IPS DF 6.9 (cell line): Measurements from ENCODE around the gene TMEM217.

ENCODE experiments used
- DNase-seq: peaks from one replicate; pipeline ENCODE4 v3.0.0-alpha.2; 2013; ENCODE audit warnings: low read depth, low spot score
- H3K27ac ChIP-seq: one replicate; pipeline ENCODE4 v1.5.1; 2013; ENCODE audit warnings: low read length, control low read depth
- H3K27me3 ChIP-seq: 2 replicates; pipeline ENCODE4 v1.6.1; 2013; ENCODE audit warnings: mild to moderate bottlenecking, low read length; ENCODE audit not compliant: control insufficient read depth, insufficient read depth
- H3K36me3 ChIP-seq: 2 replicates; pipeline ENCODE4 v1.6.1; 2013; ENCODE audit warnings: low read length; ENCODE audit not compliant: control insufficient read depth, insufficient read depth
- H3K4me1 ChIP-seq: 2 replicates; pipeline ENCODE4 v1.6.1; 2013; ENCODE audit warnings: low read length; ENCODE audit not compliant: control insufficient read depth, insufficient read depth
- H3K4me3 ChIP-seq: 2 replicates; pipeline ENCODE4 v1.5.1; 2013; ENCODE audit warnings: mild to moderate bottlenecking, low read length
- H3K9me3 ChIP-seq: 2 replicates; pipeline ENCODE4 v1.6.1; 2013; ENCODE audit warnings: low read length, inconsistent platforms; ENCODE audit not compliant: control insufficient read depth, insufficient read depth
- WGBS: extraction: QIAGEN DNeasy Blood & Tissue Kit; methylation state at CpG from one replicate; pipeline ENCODE4 v1.1.7; 2013; ENCODE audit warnings: mixed read lengths, missing lambda C conversion rate; ENCODE audit not compliant: insufficient read length, insufficient coverage; 5-methylcytosine and 5-hydroxymethylcytosine counted together

Gene TMEM217

GRCh38 chr6:37174196-37174514 lies 83.8 kb downstream of the TMEM217 start:
- H3K27me3 ChIP-seq: no peaks in the 10 kb centered on the region
- WGBS: no CpG with 5 or more reads among the region's 3 CpGs
- H3K4me1 ChIP-seq: 0 out of 2 replicates have a peak, but pooled peaks cover 3% of the 10 kb centered on the region
- no peak overlapping the region for H3K4me3 ChIP-seq
- no peaks in the 10 kb centered on the region for H3K9me3 ChIP-seq
- peaks cover 34% of the 10 kb centered on the region; the same call in 1 of the 2 replicates for H3K36me3 ChIP-seq
- no peak overlapping the region for H3K27ac ChIP-seq
- DNase-seq: no peak

GRCh38 chr6:37173493-37174195 lies 84.3 kb downstream of the TMEM217 start:
- no peak for DNase-seq
- Histone ChIP-seq H3K4me3 (no peak overlapping the region), H3K27me3 (no peaks in the 10 kb centered on the region), H3K36me3 (peaks cover 34% of the 10 kb centered on the region; the same call in 1 of the 2 replicates), H3K27ac (no peak overlapping the region), H3K9me3 (no peaks in the 10 kb centered on the region), H3K4me1 (0 out of 2 replicates have a peak, but pooled peaks cover 3% of the 10 kb centered on the region)
- WGBS: no CpG with 5 or more reads among the region's 9 CpGs

DNA sequence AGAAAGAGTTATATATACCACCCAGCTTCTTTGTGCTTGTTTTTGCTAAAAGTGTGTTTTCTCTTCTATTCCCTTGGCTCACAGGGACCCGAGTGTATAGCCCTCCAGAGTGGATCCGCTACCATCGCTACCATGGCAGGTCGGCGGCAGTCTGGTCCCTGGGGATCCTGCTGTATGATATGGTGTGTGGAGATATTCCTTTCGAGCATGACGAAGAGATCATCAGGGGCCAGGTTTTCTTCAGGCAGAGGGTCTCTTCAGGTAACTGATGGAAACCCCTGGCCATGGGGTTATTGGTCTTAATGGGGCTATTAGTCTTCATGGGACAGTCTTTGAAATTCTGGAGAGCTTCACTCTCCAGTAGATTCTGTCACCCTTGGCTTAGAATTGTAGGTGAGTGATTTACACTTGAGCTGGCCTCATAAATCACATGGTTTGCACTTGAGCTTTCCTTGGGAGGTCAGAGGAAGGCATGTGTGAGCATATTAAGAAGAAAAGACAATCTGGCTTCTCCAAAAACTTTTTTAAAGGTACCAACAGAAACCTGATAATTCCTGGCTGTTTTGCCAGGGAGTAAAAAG lies 84.9 kb downstream of the TMEM217 start:
- no peak for DNase-seq
- Histone ChIP-seq H3K27ac (no peak overlapping the region), H3K9me3 (no peaks in the 10 kb centered on the region), H3K27me3 (no peaks in the 10 kb centered on the region), H3K36me3 (peaks cover 34% of the 10 kb centered on the region; the same call in 1 of the 2 replicates), H3K4me1 (peaks cover 5% of the 10 kb centered on the region; the same call in 1 of the 2 replicates), H3K4me3 (no peak overlapping the region)
- no CpG with 5 or more reads among the region's 7 CpGs for WGBS

GRCh38 chr6:37171970-37172812 lies 85.8 kb downstream of the TMEM217 start:
- peaks cover 5% of the 10 kb centered on the region; the same call in 1 of the 2 replicates for H3K4me1 ChIP-seq
- peak overlapping the region; percentile 97; the same call in 1 of the 2 replicates for H3K4me3 ChIP-seq
- WGBS: no CpG with 5 or more reads among the region's 17 CpGs
- H3K36me3 ChIP-seq: peaks cover 34% of the 10 kb centered on the region; the same call in 1 of the 2 replicates
- H3K9me3 ChIP-seq: no peaks in the 10 kb centered on the region
- H3K27me3 ChIP-seq: no peaks in the 10 kb centered on the region
- H3K27ac ChIP-seq: no peak overlapping the region
- peak; percentile 54 for DNase-seq

DNA sequence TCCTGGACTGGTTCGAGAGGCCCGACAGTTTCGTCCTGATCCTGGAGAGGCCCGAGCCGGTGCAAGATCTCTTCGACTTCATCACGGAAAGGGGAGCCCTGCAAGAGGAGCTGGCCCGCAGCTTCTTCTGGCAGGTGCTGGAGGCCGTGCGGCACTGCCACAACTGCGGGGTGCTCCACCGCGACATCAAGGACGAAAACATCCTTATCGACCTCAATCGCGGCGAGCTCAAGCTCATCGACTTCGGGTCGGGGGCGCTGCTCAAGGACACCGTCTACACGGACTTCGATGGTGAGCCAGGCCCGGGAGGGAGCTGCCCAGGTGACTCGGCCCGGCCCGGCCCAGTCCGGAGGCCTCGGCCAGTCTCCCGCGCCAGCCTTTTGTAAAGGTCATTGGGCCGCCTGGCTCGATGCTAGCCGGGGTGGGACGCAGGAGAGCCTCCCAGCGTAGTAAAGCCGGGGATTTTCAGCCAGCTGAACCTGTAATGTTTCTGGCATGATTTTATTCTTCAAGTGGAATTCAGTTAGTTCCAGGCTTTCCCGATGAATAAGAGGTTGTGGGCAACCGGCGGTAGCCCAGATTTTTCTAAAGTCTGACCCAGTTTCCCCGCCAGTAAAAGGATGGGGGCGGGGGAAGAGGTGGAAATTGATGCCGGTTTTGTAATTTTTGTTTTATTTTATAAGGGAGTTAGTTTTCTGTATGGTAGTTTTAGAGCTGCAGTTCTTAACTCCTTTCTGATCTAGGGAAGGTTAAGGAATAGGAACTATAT lies 86.6 kb downstream of the TMEM217 start:
- Histone ChIP-seq H3K9me3 (no peaks in the 10 kb centered on the region), H3K4me1 (peaks cover 5% of the 10 kb centered on the region; the same call in 1 of the 2 replicates), H3K27me3 (no peaks in the 10 kb centered on the region), H3K4me3 (peak overlapping the region; percentile 97), H3K27ac (no peak overlapping the region), H3K36me3 (peaks cover 34% of the 10 kb centered on the region; the same call in 1 of the 2 replicates)
- 100% methylated on average over 1 of the region's 45 CpGs for WGBS
- DNase-seq: no peak

- H3K4me1 ChIP-seq: peaks cover 5% of the 10 kb centered on the region; the same call in 1 of the 2 replicates
Observed at GRCh38 chr6:37170273-37171200, 87.4 kb downstream of the TMEM217 start.

DNA sequence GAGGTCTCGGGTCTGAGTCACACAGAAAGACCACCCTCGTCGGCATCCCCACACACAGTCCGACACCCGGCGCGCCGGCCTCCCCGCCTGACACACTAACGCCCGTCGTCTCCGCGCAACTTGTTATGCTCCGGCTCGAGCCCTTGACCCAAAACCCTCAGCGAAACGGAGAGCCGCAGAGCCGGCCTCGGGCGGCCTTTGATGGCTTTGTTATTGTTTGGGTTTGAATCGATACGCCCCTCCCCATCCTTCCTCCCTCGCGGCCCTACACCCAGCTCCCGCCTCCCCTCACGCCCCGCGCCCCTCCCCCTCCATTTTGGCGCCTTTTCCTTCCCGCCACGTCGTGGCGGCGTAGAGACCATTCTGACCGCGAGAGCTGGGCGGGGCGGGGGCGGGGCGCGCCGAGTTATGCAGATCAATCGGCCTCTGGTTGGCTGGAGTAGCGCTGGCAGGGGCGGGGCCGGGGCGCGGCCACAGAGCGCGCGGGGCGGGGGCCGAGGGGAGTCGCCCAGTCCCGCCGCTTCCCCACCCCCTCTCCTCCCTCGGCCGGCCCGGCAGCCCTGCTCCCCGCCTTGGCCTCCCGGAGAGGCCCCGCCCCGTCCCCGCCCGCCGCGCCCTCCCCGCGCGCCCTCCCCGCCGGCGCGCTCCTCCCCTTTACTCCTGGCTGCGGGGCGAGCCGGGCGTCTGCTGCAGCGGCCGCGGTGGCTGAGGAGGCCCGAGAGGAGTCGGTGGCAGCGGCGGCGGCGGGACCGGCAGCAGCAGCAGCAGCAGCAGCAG lies 88.3 kb downstream of the TMEM217 start, which contains the start of gene PIM1:
Gene PIM1, plus strand, starts transcription at position 657 of the 777 bp plus-strand sequence. CDS start 424 bp downstream, outside the sequence.
- no CpG with 5 or more reads among the region's 90 CpGs for WGBS
- Histone ChIP-seq H3K36me3 (peaks cover 29% of the 10 kb centered on the region; the same call in 1 of the 2 replicates), H3K27ac (no peak within 1 kb of the TSS), H3K9me3 (no peaks in the 10 kb centered on the region), H3K4me1 (peaks cover 5% of the 10 kb centered on the region; the same call in 1 of the 2 replicates), H3K4me3 (peak within 1 kb of the TSS; percentile 97), H3K27me3 (no peaks in the 10 kb centered on the region)
- peak; percentile 87 for DNase-seq

More at GRCh38 chr6:37170273-37171200, 87.4 kb downstream of the TMEM217 start:
- peak overlapping the region; percentile 97 for H3K4me3 ChIP-seq
- no peak for DNase-seq
- no peaks in the 10 kb centered on the region for H3K9me3 ChIP-seq
- WGBS: no CpG with 5 or more reads among the region's 92 CpGs
- peaks cover 34% of the 10 kb centered on the region; the same call in 1 of the 2 replicates for H3K36me3 ChIP-seq
- no peaks in the 10 kb centered on the region for H3K27me3 ChIP-seq
- H3K27ac ChIP-seq: no peak overlapping the region

- DNase-seq: no peak
- no peak overlapping the region for H3K27ac ChIP-seq
- H3K4me1 ChIP-seq: peaks cover 5% of the 10 kb centered on the region; the same call in 1 of the 2 replicates
- peaks cover 23% of the 10 kb centered on the region; the same call in 1 of the 2 replicates for H3K36me3 ChIP-seq
- H3K4me3 ChIP-seq: peak overlapping the region; percentile 38; the same call in 1 of the 2 replicates
- no peaks in the 10 kb centered on the region for H3K27me3 ChIP-seq
- WGBS: no CpG with 5 or more reads among the region's 29 CpGs
- H3K9me3 ChIP-seq: no peaks in the 10 kb centered on the region
Observed at GRCh38 chr6:37168811-37169495, 89.0 kb downstream of the TMEM217 start.
